ENCODE data around the gene RNGTT. TPM values are rescaled to one million over a fixed set of nuclear protein-coding genes. Genes with fewer than 3 reads are reported as not detected.

The RNGTT gene
- polyA plus RNA-seq, 3 donors: 1.7 to 5.6 (median 3.7) TPM

- 95 to 98% (median 96%) methylated on average over 6 of the region's 6 CpGs for WGBS, 3 donors
- H3K27ac ChIP-seq (ENCODE audit: low read depth, low read length): no peak overlapping the region
Observed at GRCh38 chr6:88661136-88661535, 302.3 kb downstream of the RNGTT start.

- H3K27ac ChIP-seq (ENCODE audit: low read depth, low read length): no peak overlapping the region
Observed at GRCh38 chr6:88655586-88655985, 307.8 kb downstream of the RNGTT start.

GRCh38 chr6:88653936-88654335 lies 309.5 kb downstream of the RNGTT start:
- no peak overlapping the region for H3K27ac ChIP-seq (ENCODE audit: low read depth, low read length)
- 85 to 89% (median 87%) methylated on average over 4 of the region's 4 CpGs for WGBS, 3 donors

- no peak overlapping the region for H3K27ac ChIP-seq (ENCODE audit: low read depth, low read length)
Observed at GRCh38 chr6:88651400-88651799, 312.0 kb downstream of the RNGTT start.

GRCh38 chr6:88650979-88651378 lies 312.4 kb downstream of the RNGTT start:
- H3K27ac ChIP-seq (ENCODE audit: low read depth, low read length): no peak overlapping the region
- WGBS, 3 donors: 70 to 89% (median 82%) methylated on average over 1 of the region's 1 CpG

GRCh38 chr6:88650029-88650619 lies 313.3 kb downstream of the RNGTT start:
- no peak overlapping the region for H3K27ac ChIP-seq (ENCODE audit: low read depth, low read length)
- 82 to 85% (median 85%) methylated on average over 5 of the region's 5 CpGs for WGBS, 3 donors

GRCh38 chr6:88641178-88641903 lies 322.1 kb downstream of the RNGTT start:
- WGBS, 3 donors: 84 to 91% (median 86%) methylated on average over 7 of the region's 7 CpGs
- no peak overlapping the region for H3K27ac ChIP-seq (ENCODE audit: low read depth, low read length)

GRCh38 chr6:88637761-88638545 lies 325.5 kb downstream of the RNGTT start:
- 78 to 84% (median 80%) methylated on average over 2 of the region's 2 CpGs for WGBS, 3 donors
- H3K27ac ChIP-seq (ENCODE audit: low read depth, low read length): no peak overlapping the region

GRCh38 chr6:88636871-88637270 lies 326.5 kb downstream of the RNGTT start:
- H3K27ac ChIP-seq (ENCODE audit: low read depth, low read length): no peak overlapping the region

GRCh38 chr6:88633782-88634181 lies 329.6 kb downstream of the RNGTT start:
- WGBS, 3 donors: 84 to 97% (median 92%) methylated on average over 3 of the region's 3 CpGs
- no peak overlapping the region for H3K27ac ChIP-seq (ENCODE audit: low read depth, low read length)

- 94 to 98% (median 97%) methylated on average over 4 of the region's 4 CpGs for WGBS, 3 donors
- no peak overlapping the region for H3K27ac ChIP-seq (ENCODE audit: low read depth, low read length)
Observed at GRCh38 chr6:88631830-88632229, 331.6 kb downstream of the RNGTT start.

GRCh38 chr6:88629838-88630494 lies 333.5 kb downstream of the RNGTT start:
- H3K27ac ChIP-seq (ENCODE audit: low read depth, low read length): no peak overlapping the region
- whole genome bisulfite sequencing, 3 donors: 63 to 87% (median 68%) methylated on average over 5 of the region's 5 CpGs

- WGBS, 3 donors: 50 to 63% (median 53%) methylated on average over 1 of the region's 1 CpG
Observed at GRCh38 chr6:88626460-88626859, 337.0 kb downstream of the RNGTT start.

GRCh38 chr6:88623531-88623930 lies 339.9 kb downstream of the RNGTT start:
- 85 to 96% (median 96%) methylated on average over 2 of the region's 2 CpGs for WGBS, 3 donors
- no peak overlapping the region for H3K27ac ChIP-seq (ENCODE audit: low read depth, low read length)

More at GRCh38 chr6:88626460-88626859, 337.0 kb downstream of the RNGTT start:
- no peak overlapping the region for H3K27ac ChIP-seq (ENCODE audit: low read depth, low read length)

- no peak overlapping the region for H3K27ac ChIP-seq (ENCODE audit: low read depth, low read length)
- WGBS, 3 donors: 80 to 91% (median 82%) methylated on average over 7 of the region's 7 CpGs
Observed at GRCh38 chr6:88619951-88620350, 343.5 kb downstream of the RNGTT start.

GRCh38 chr6:88616380-88616779 lies 347.0 kb downstream of the RNGTT start:
- 81 to 85% (median 81%) methylated on average over 1 of the region's 1 CpG for WGBS, 3 donors
- H3K27ac ChIP-seq (ENCODE audit: low read depth, low read length): no peak overlapping the region

- WGBS, 3 donors: 93 to 99% (median 99%) methylated on average over 3 of the region's 3 CpGs
- H3K27ac ChIP-seq (ENCODE audit: low read depth, low read length): no peak overlapping the region
Observed at GRCh38 chr6:88614316-88614877, 349.0 kb downstream of the RNGTT start.

- no peak overlapping the region for H3K27ac ChIP-seq (ENCODE audit: low read depth, low read length)
- WGBS, 3 donors: 86 to 89% (median 87%) methylated on average over 5 of the region's 5 CpGs
Observed at GRCh38 chr6:88612631-88613030, 350.8 kb downstream of the RNGTT start.

GRCh38 chr6:88611721-88612120 lies 351.7 kb downstream of the RNGTT start:
- no peak overlapping the region for H3K27ac ChIP-seq (ENCODE audit: low read depth, low read length)
- 66 to 75% (median 70%) methylated on average over 4 of the region's 4 CpGs for WGBS, 3 donors
